ENCODE data around the gene AGMO.

AGMO gene

DNA sequence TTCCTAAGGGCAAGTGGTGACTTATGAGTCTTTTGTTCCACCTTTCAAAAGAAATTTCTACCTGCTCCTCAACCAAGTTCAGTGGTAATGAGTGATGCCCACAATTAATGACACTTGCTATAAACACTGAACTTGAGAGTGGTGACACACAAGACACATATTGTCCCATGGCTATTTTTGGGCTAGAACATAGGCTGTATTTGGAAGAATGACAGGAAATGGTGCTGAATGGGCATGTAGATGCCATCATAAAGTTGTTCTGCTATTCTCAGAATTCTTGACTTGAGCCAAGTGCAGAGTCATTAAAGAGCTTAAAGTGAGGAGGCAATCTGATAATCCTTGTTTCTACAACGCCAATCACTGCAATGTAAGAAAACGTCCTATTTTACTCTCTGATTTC, 313.3 kb downstream of the AGMO start:
- no peaks in the 10 kb centered on the region for H3K4me1 Mint-ChIP-seq (ENCODE audit: low read depth)
- H3K4me3 Mint-ChIP-seq, result no peak overlapping the region
- peaks cover 3% of the 10 kb centered on the region for H3K9me3 Mint-ChIP-seq
- H3K27me3 Mint-ChIP-seq, result no peaks in the 10 kb centered on the region
- H3K27ac Mint-ChIP-seq, result no peak overlapping the region
- intact Hi-C loops (cut with micrococcal nuclease), result no loop called here
- no peaks in the 10 kb centered on the region for H3K36me3 Mint-ChIP-seq (ENCODE audit: low read depth)

- intact Hi-C loops (cut with micrococcal nuclease), result no loop called here
- H3K4me3 Mint-ChIP-seq, result no peak overlapping the region
These were observed 316.0 kb downstream of the AGMO start for GRCh38 chr7:15245831-15246230.

GRCh38 chr7:15239801-15240200, 322.0 kb downstream of the AGMO start:
- no peaks in the 10 kb centered on the region for H3K36me3 Mint-ChIP-seq (ENCODE audit: low read depth)
- no peaks in the 10 kb centered on the region for H3K27me3 Mint-ChIP-seq
- intact Hi-C loops (cut with micrococcal nuclease), result no loop called here
- no peak overlapping the region for H3K4me3 Mint-ChIP-seq
- H3K4me1 Mint-ChIP-seq (ENCODE audit: low read depth), result no peaks in the 10 kb centered on the region
- H3K9me3 Mint-ChIP-seq, result no peaks in the 10 kb centered on the region
- H3K27ac Mint-ChIP-seq, result no peak overlapping the region

More at GRCh38 chr7:15245831-15246230, 316.0 kb downstream of the AGMO start:
- H3K4me1 Mint-ChIP-seq (ENCODE audit: low read depth), result no peaks in the 10 kb centered on the region
- no peaks in the 10 kb centered on the region for H3K36me3 Mint-ChIP-seq (ENCODE audit: low read depth)
- no peaks in the 10 kb centered on the region for H3K9me3 Mint-ChIP-seq
- no peak overlapping the region for H3K27ac Mint-ChIP-seq
- no peaks in the 10 kb centered on the region for H3K27me3 Mint-ChIP-seq

GRCh38 chr7:15236952-15237351, 324.9 kb downstream of the AGMO start:
- Mint-ChIP-seq H3K27ac (no peak overlapping the region), H3K9me3 (peaks cover 17% of the 10 kb centered on the region), H3K4me1 (ENCODE audit: low read depth) (no peaks in the 10 kb centered on the region), H3K36me3 (ENCODE audit: low read depth) (no peaks in the 10 kb centered on the region), H3K27me3 (no peaks in the 10 kb centered on the region), H3K4me3 (no peak overlapping the region)
- intact Hi-C loops (cut with micrococcal nuclease), result no loop called here

GRCh38 chr7:15234431-15234830, 327.4 kb downstream of the AGMO start:
- Mint-ChIP-seq H3K27ac (no peak overlapping the region), H3K36me3 (ENCODE audit: low read depth) (no peaks in the 10 kb centered on the region), H3K4me1 (ENCODE audit: low read depth) (no peaks in the 10 kb centered on the region), H3K4me3 (no peak overlapping the region), H3K9me3 (peaks cover 19% of the 10 kb centered on the region), H3K27me3 (no peaks in the 10 kb centered on the region)
- intact Hi-C loops (cut with micrococcal nuclease), result no loop called here

GRCh38 chr7:15228831-15229230, 333.0 kb downstream of the AGMO start:
- Mint-ChIP-seq H3K4me1 (ENCODE audit: low read depth) (no peaks in the 10 kb centered on the region), H3K4me3 (no peak overlapping the region), H3K27ac (no peak overlapping the region), H3K27me3 (no peaks in the 10 kb centered on the region), H3K36me3 (ENCODE audit: low read depth) (no peaks in the 10 kb centered on the region), H3K9me3 (peaks cover 40% of the 10 kb centered on the region)
- intact Hi-C loops (cut with micrococcal nuclease), result no loop called here

DNA sequence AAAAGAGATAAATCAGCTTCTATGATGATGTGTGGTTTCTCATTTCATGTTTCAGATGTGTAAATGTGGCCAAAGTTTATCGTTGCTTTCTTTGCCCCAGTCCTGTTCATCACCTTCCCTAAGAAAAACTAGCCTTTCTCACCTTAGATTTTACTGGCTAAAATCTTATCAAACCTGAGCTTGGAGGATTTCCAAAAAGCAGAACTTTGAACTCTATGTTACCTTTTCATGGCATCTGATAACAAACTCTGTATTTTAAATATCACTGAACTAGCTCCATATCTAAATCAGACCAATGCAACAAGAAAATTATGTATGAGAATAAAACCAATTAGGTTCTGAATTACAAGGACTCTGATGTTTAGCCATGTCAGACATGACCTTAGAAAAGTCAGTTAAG, 335.8 kb downstream of the AGMO start:
- intact Hi-C loops (cut with micrococcal nuclease), result no loop called here
- Mint-ChIP-seq H3K36me3 (ENCODE audit: low read depth) (no peaks in the 10 kb centered on the region), H3K27me3 (no peaks in the 10 kb centered on the region), H3K4me1 (ENCODE audit: low read depth) (no peaks in the 10 kb centered on the region), H3K27ac (no peak overlapping the region), H3K9me3 (peaks cover 22% of the 10 kb centered on the region), H3K4me3 (no peak overlapping the region)

- no peaks in the 10 kb centered on the region for H3K9me3 Mint-ChIP-seq
- H3K4me1 Mint-ChIP-seq (ENCODE audit: low read depth), result no peaks in the 10 kb centered on the region
- H3K27me3 Mint-ChIP-seq, result no peaks in the 10 kb centered on the region
- intact Hi-C loops (cut with micrococcal nuclease), result no loop called here
- H3K4me3 Mint-ChIP-seq, result no peak overlapping the region
- H3K36me3 Mint-ChIP-seq (ENCODE audit: low read depth), result no peaks in the 10 kb centered on the region
- no peak overlapping the region for H3K27ac Mint-ChIP-seq
These were observed 342.1 kb downstream of the AGMO start for GRCh38 chr7:15219758-15220157.

DNA sequence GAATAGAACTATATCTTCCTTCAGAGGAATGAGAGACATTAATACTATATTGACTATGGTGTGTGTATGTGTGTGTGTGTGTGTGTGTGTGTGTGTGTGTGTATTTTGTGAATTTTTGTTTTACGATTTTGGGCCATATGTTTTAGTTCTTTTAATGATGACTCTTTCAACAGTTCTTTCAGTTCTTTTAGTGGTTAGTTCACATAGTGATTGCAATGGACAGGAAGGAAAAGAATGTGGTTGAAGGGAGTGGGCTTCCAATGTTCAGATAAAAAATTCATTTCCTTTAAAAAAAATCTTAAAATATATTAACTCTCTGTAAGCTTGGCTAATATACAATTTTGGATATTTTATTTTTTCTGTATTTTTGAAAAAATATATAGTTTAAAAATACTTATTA, 343.6 kb downstream of the AGMO start:
- H3K27ac Mint-ChIP-seq, result no peak overlapping the region
- H3K4me3 Mint-ChIP-seq, result no peak overlapping the region
- no peaks in the 10 kb centered on the region for H3K36me3 Mint-ChIP-seq (ENCODE audit: low read depth)
- no peaks in the 10 kb centered on the region for H3K9me3 Mint-ChIP-seq
- intact Hi-C loops (cut with micrococcal nuclease), result no loop called here
- H3K4me1 Mint-ChIP-seq (ENCODE audit: low read depth), result no peaks in the 10 kb centered on the region
- H3K27me3 Mint-ChIP-seq, result no peaks in the 10 kb centered on the region

GRCh38 chr7:15215616-15216015, 346.2 kb downstream of the AGMO start:
- Mint-ChIP-seq H3K4me3 (no peak overlapping the region), H3K27ac (no peak overlapping the region), H3K4me1 (ENCODE audit: low read depth) (no peaks in the 10 kb centered on the region), H3K27me3 (no peaks in the 10 kb centered on the region), H3K9me3 (no peaks in the 10 kb centered on the region), H3K36me3 (ENCODE audit: low read depth) (no peaks in the 10 kb centered on the region)
- intact Hi-C loops (cut with micrococcal nuclease), result no loop called here

- Mint-ChIP-seq H3K27ac (no peak overlapping the region), H3K27me3 (no peaks in the 10 kb centered on the region), H3K4me1 (ENCODE audit: low read depth) (no peaks in the 10 kb centered on the region), H3K9me3 (no peaks in the 10 kb centered on the region), H3K4me3 (no peak overlapping the region), H3K36me3 (ENCODE audit: low read depth) (no peaks in the 10 kb centered on the region)
- intact Hi-C loops (cut with micrococcal nuclease), result no loop called here
These were observed 346.8 kb downstream of the AGMO start for GRCh38 chr7:15214976-15215375.

- H3K36me3 Mint-ChIP-seq (ENCODE audit: low read depth), result no peaks in the 10 kb centered on the region
- intact Hi-C loops (cut with micrococcal nuclease), result no loop called here
These were observed 348.7 kb downstream of the AGMO start for GRCh38 chr7:15213093-15213492.

DNA sequence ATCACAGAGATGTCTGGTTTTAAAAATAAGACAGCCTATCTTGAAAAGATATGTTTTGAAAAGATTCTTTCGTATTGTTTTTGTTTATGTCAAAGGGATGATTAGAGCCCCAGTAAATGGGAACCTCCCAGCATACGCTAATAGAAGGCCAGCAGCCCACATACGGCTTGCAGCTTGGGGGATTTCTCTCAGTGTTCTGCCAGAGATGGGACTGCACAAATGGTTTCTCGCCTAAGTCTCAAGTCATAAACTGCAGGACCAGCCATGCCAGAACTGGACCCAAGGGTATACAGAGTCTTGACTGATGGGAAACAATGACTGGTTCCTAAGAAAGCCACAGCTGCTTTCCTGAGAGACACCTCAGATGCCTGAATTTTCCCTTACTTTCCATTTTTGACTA, 352.4 kb downstream of the AGMO start:
- intact Hi-C loops (cut with micrococcal nuclease), result no loop called here
- H3K4me1 Mint-ChIP-seq (ENCODE audit: low read depth), result no peaks in the 10 kb centered on the region
- H3K27me3 Mint-ChIP-seq, result no peaks in the 10 kb centered on the region
- no peaks in the 10 kb centered on the region for H3K36me3 Mint-ChIP-seq (ENCODE audit: low read depth)
- no peaks in the 10 kb centered on the region for H3K9me3 Mint-ChIP-seq
- no peak overlapping the region for H3K4me3 Mint-ChIP-seq
- H3K27ac Mint-ChIP-seq, result no peak overlapping the region

More at GRCh38 chr7:15213093-15213492, 348.7 kb downstream of the AGMO start:
- no peak overlapping the region for H3K4me3 Mint-ChIP-seq
- no peaks in the 10 kb centered on the region for H3K27me3 Mint-ChIP-seq
- no peaks in the 10 kb centered on the region for H3K9me3 Mint-ChIP-seq
- no peak overlapping the region for H3K27ac Mint-ChIP-seq
- H3K4me1 Mint-ChIP-seq (ENCODE audit: low read depth), result no peaks in the 10 kb centered on the region

DNA sequence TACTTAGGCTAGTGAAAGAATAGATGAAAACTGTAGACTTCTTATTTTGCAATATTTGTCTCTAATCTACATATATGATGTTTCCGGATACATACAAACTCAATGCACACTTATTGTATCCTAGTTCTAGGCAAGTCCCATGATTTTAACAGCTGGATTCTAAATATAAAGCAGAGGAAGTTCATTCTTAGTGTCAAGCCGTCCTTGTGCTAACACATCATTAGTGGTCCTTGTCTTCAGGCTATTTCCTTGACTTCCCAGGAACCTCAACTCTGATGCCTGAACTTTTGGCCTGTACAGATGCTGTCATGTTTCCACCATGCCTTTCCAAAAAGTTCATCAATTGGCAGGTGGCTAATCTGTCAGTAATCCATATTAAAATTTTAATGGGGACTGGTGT, 357.4 kb downstream of the AGMO start:
- Mint-ChIP-seq H3K4me3 (no peak overlapping the region), H3K36me3 (ENCODE audit: low read depth) (no peaks in the 10 kb centered on the region), H3K27me3 (no peaks in the 10 kb centered on the region), H3K9me3 (no peaks in the 10 kb centered on the region), H3K4me1 (ENCODE audit: low read depth) (no peaks in the 10 kb centered on the region), H3K27ac (no peak overlapping the region)
- intact Hi-C loops (cut with micrococcal nuclease), result no loop called here

DNA sequence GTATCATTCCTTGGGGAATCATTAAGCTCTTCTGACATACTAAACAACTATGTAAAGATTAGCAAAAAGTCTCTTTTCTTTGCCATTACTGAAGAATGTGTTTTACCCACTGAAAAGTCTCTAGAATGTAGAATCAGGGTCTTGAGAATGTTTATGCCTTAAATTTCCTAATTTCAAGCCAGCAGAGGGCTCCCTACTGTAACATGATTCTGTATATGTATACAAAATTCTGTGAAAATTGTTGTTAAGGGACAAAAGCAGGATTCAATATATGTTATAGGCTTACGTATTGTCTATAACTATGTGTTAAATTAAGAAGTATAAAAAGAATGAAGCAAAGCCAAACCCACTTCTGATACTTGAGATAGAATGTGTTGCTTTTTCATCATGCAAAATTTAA, 362.3 kb downstream of the AGMO start:
- H3K4me1 Mint-ChIP-seq (ENCODE audit: low read depth), result no peaks in the 10 kb centered on the region
- intact Hi-C loops (cut with micrococcal nuclease), result no loop called here
- no peaks in the 10 kb centered on the region for H3K36me3 Mint-ChIP-seq (ENCODE audit: low read depth)
- no peaks in the 10 kb centered on the region for H3K27me3 Mint-ChIP-seq
- no peaks in the 10 kb centered on the region for H3K9me3 Mint-ChIP-seq
- no peak overlapping the region for H3K4me3 Mint-ChIP-seq
- no peak overlapping the region for H3K27ac Mint-ChIP-seq
